Vagina (tissue), 2 donors: ENCODE measurements around the gene MAPK14. TPM values are rescaled to one million over a fixed set of nuclear protein-coding genes. Genes with fewer than 3 reads are reported as not detected.

ENCODE experiments used
- DNase-seq, 2 donors: peaks; one replicate each; pipeline ENCODE4 v3.0.0-alpha.2; 2017; ENCODE audit errors: extremely low spot score in 2 of 2
- H3K27ac ChIP-seq: fragments of 200-600 bp; sonication (generic); one replicate; pipeline ENCODE4 v1.5.1; 2019
- H3K27me3 ChIP-seq: fragments of 200-600 bp; sonication (generic); one replicate; pipeline ENCODE4 v1.5.1; 2019
- H3K36me3 ChIP-seq, 2 donors: fragments of 200-600 bp; sonication (generic); one replicate each; pipeline ENCODE4 v1.5.1; 2017 to 2019
- H3K4me1 ChIP-seq: fragments of 200-600 bp; sonication (generic); one replicate; pipeline ENCODE4 v1.5.1; 2019
- H3K4me3 ChIP-seq, 2 donors: fragments of 200-600 bp; sonication (generic); 1 replicate in 1 of 2; 2 replicates in 1 of 2; pipeline ENCODE4 v1.5.1; 2016 to 2019
- H3K9me3 ChIP-seq: fragments of 200-600 bp; sonication (generic); one replicate; pipeline ENCODE4 v1.5.1; 2019
- CTCF ChIP-seq, 3 experiments: fragments of 450-650 bp in 2 of 3; fragments of 200-600 bp in 1 of 3; sonication (generic) in 1 of 3; IDR thresholded peaks; one replicate each; pipeline ENCODE4 v1.5.1; 2017 to 2019; ENCODE audit warnings: antibody characterized with exemption in 3 of 3, mild to moderate bottlenecking in 2 of 3, moderate library complexity in 2 of 3
- POLR2A ChIP-seq, 2 donors: fragments of 450-650 bp; IDR thresholded peaks; one replicate each; pipeline ENCODE4 v1.6.1; 2017; ENCODE audit warnings: antibody characterized with exemption in 2 of 2, mild to moderate bottlenecking in 2 of 2, moderate library complexity in 2 of 2
- POLR2AphosphoS5 ChIP-seq, 2 donors: sonication (generic); formaldehyde crosslinking; IDR thresholded peaks; one replicate each; pipeline ENCODE4 v1.9.0; 2017; ENCODE audit warnings: antibody characterized with exemption in 2 of 2, mild to moderate bottlenecking in 2 of 2, low read depth in 1 of 2; ENCODE audit not compliant: insufficient read depth in 1 of 2
- intact Hi-C: fragments of 100-400 bp; cut with DNase I; formaldehyde crosslinking; loops from one replicate; pipeline ENCODE4 v1.15.1; 2023
- total RNA-seq: library from RNA; depleted of rRNA; stranded (reverse); fragments of >200 nt; gene quantifications from one replicate; pipeline ENCODE4 v1.2.3, GENCODE V29; 2016

MAPK14 gene
- total RNA-seq, 1 donor from 2014 or later: 71.9 TPM

GRCh38 chr6:36068586-36068985 lies 41.0 kb downstream of the MAPK14 start:
- Histone ChIP-seq H3K36me3 (no peaks in the 10 kb centered on the region), H3K27ac (no peak overlapping the region), H3K9me3 (no peaks in the 10 kb centered on the region), H3K4me1 (peaks cover 74% of the 10 kb centered on the region), H3K4me3 (no peak overlapping the region), H3K27me3 (no peaks in the 10 kb centered on the region)
- intact Hi-C loops: no loop called here
- TF ChIP-seq POLR2AphosphoS5 (IDR thresholded peaks at IDR 0.05; ENCODE audit: insufficient read depth in 1 of 2, low read depth in 1 of 2) (no peak), CTCF (IDR thresholded peaks at IDR 0.05) (no peak), POLR2A (IDR thresholded peaks at IDR 0.05) (no peak)
- no peak for DNase-seq

- intact Hi-C loops: no loop called here
- peaks cover 66% of the 10 kb centered on the region for H3K4me1 ChIP-seq
Observed at GRCh38 chr6:36069573-36069972, 42.0 kb downstream of the MAPK14 start.

GRCh38 chr6:36070252-36070651 lies 42.6 kb downstream of the MAPK14 start:
- Histone ChIP-seq H3K4me3 (no peak overlapping the region), H3K27me3 (no peaks in the 10 kb centered on the region), H3K27ac (no peak overlapping the region), H3K36me3 (peaks cover 0 to 4% of the 10 kb centered on the region in 2 donors), H3K4me1 (peaks cover 59% of the 10 kb centered on the region), H3K9me3 (no peaks in the 10 kb centered on the region)
- intact Hi-C loops: no loop called here
- no peak for DNase-seq
- TF ChIP-seq POLR2AphosphoS5 (IDR thresholded peaks at IDR 0.05; ENCODE audit: insufficient read depth in 1 of 2, low read depth in 1 of 2): no peak
- TF ChIP-seq CTCF (IDR thresholded peaks at IDR 0.05): no peak
- no peak for TF ChIP-seq POLR2A (IDR thresholded peaks at IDR 0.05)

More at GRCh38 chr6:36069573-36069972, 42.0 kb downstream of the MAPK14 start:
- Histone ChIP-seq H3K4me3 (no peak overlapping the region), H3K27me3 (no peaks in the 10 kb centered on the region), H3K27ac (no peak overlapping the region), H3K9me3 (no peaks in the 10 kb centered on the region), H3K36me3 (peaks cover 0 to 4% of the 10 kb centered on the region in 2 donors)
- no peak for DNase-seq
- no peak for TF ChIP-seq POLR2A (IDR thresholded peaks at IDR 0.05)
- TF ChIP-seq POLR2AphosphoS5 (IDR thresholded peaks at IDR 0.05; ENCODE audit: insufficient read depth in 1 of 2, low read depth in 1 of 2): no peak
- TF ChIP-seq CTCF (IDR thresholded peaks at IDR 0.05): no peak

- H3K4me3 ChIP-seq: no peak overlapping the region
- DNase-seq: no peak
- H3K9me3 ChIP-seq: no peaks in the 10 kb centered on the region
- H3K4me1 ChIP-seq: peaks cover 55% of the 10 kb centered on the region
- no peak overlapping the region for H3K27ac ChIP-seq
- no peaks in the 10 kb centered on the region for H3K27me3 ChIP-seq
- H3K36me3 ChIP-seq: peaks cover 0 to 4% of the 10 kb centered on the region in 2 donors
- peak in 1 of 2 donors; percentile 69 for TF ChIP-seq POLR2AphosphoS5 (IDR thresholded peaks at IDR 0.05; ENCODE audit: insufficient read depth in 1 of 2, low read depth in 1 of 2)
- no peak for TF ChIP-seq POLR2A (IDR thresholded peaks at IDR 0.05)
- intact Hi-C loops: no loop called here
Observed at GRCh38 chr6:36071281-36071680, 43.7 kb downstream of the MAPK14 start.

- H3K36me3 ChIP-seq: peaks cover 0 to 4% of the 10 kb centered on the region in 2 donors
- peaks cover 53% of the 10 kb centered on the region for H3K4me1 ChIP-seq
- H3K4me3 ChIP-seq: no peak overlapping the region
- no peaks in the 10 kb centered on the region for H3K27me3 ChIP-seq
- no peak for DNase-seq
- no peaks in the 10 kb centered on the region for H3K9me3 ChIP-seq
- no peak overlapping the region for H3K27ac ChIP-seq
- intact Hi-C loops: no loop called here
- TF ChIP-seq POLR2AphosphoS5 (IDR thresholded peaks at IDR 0.05; ENCODE audit: insufficient read depth in 1 of 2, low read depth in 1 of 2) (no peak), CTCF (IDR thresholded peaks at IDR 0.05) (no peak), POLR2A (IDR thresholded peaks at IDR 0.05) (no peak)
Observed at GRCh38 chr6:36071714-36072113, 44.1 kb downstream of the MAPK14 start.
